Frontal cortex (tissue), 4 donors: ENCODE measurements around the gene SLC1A4. TPM values are rescaled to one million over a fixed set of nuclear protein-coding genes. Genes with fewer than 3 reads are reported as not detected.

Source experiments
- DNase-seq, 2 donors: peaks; one replicate each; pipeline ENCODE4 v3.0.0; 2012; ENCODE audit warnings: low spot score in 2 of 2
- FAIRE-seq: peaks from 2 replicates; lab custom pipeline; 2012; peaks lifted over from hg19 to GRCh38; lab: Jason Lieb, UNC
- small RNA-seq: library from RNA; depleted of rRNA; stranded (forward); fragments of <200 nt; gene quantifications from one replicate; pipeline ENCODE3, GENCODE V24; 2014
- total RNA-seq: library from RNA; depleted of rRNA; stranded (reverse); fragments of >200 nt; gene quantifications from one replicate; pipeline ENCODE4 v1.2.3, GENCODE V29; 2014
- donor health status: control.
- donor health status: control.
- donor health status: control.

The SLC1A4 gene
- total RNA-seq, 1 donor from 2014 or later: 55.0 TPM

- DNase-seq (peak; percentile 36 to 49), FAIRE-seq (no peak)
These were observed 75.7 kb downstream of the SLC1A4 start for GRCh38 chr2:65064728-65065552.

DNA sequence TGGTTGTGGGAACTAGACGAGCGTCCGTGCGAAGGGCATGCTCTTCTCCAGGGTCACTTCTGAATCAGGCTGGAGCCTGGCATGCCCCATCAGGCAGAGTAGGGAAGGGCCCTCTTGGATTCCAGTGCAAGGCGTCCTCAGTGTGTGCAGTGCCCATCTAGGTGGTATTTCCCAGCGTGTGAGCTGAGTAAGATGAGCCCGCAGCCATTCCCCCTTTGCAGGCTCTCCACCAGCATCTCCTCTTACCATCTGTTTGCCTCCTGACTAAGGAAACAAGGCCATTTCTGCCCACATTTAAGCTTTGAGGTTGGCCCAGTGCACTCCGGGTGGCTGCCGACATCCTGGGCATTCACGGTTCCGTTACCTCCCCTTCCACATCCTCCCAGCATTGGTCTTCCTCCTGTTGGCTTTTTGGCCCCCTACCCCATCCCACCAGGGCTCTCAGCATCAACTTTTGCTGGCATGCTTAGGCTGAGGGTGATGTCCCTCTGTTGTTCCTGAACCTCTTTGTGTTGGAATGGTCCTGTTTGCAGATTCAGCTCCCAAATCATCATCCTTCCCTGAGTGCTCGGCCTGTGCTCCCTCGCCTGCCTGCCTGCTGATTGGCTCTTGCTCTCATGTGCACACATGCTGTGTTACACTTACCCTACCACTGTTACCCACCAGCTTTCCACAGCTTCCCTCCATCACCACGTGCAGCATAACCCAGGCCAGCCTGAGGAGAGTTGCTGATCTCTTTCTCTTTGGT lies 78.8 kb downstream of the SLC1A4 start:
- DNase-seq (no peak), FAIRE-seq (no peak)

DNA sequence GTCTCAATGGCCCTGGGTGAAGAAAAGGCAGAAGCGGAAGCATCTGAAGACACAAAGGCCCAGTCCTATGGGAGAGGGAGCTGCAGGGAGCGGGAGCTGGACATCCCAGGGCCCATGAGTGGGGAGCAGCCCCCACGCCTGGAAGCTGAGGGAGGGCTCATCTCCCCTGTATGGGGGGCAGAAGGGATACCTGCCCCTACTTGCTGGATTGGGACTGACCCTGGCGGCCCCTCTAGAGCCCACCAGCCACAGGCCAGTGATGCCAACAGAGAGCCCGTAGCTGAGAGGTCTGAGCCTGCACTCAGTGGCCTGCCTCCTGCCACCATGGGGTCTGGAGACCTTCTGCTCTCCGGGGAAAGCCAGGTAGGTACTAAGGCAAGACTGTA lies 80.2 kb downstream of the SLC1A4 start:
- FAIRE-seq (no peak), DNase-seq (no peak)

GRCh38 chr2:65070172-65070830 lies 81.1 kb downstream of the SLC1A4 start:
- peak in 1 of 2 donors; percentile 37 for DNase-seq

GRCh38 chr2:65070856-65071255 lies 81.7 kb downstream of the SLC1A4 start:
- FAIRE-seq (no peak), DNase-seq (no peak)

More at GRCh38 chr2:65070172-65070830, 81.1 kb downstream of the SLC1A4 start:
- FAIRE-seq: no peak

- no peak for DNase-seq
These were observed 82.4 kb downstream of the SLC1A4 start for GRCh38 chr2:65071499-65072180.

DNA sequence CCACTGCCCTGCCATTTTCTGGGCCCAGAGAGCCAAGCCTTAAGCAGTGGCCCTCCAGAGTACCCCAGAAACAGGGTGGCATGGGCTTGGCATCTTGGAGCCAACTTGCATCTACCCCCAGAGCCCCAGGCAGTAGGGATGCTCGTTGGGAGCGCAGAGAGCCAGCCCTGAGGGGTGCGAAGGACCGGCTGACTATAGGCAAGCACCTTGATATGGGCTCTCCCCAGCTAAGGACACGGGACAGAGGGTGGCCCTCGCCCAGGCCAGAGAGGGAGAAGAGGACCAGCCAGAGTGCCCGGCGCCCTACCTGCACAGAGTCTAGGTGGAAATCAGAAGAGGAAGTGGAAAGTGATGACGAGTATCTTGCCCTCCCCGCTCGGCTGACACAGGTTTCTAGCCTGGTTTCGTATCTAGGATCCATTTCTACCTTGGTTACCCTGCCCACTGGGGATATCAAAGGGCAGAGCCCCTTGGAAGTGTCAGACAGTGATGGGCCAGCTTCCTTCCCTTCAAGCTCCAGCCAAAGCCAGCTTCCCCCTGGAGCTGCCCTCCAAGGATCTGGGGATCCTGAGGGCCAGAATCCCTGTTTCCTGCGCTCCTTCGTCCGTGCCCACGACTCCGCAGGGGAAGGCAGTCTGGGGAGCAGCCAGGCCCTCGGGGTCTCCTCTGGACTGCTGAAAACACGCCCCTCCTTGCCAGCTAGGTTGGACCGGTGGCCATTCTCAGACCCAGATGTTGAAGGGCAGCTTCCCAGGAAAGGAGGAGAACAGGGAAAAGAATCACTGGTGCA lies 83.2 kb downstream of the SLC1A4 start:
- DNase-seq (no peak), FAIRE-seq (no peak)

More at GRCh38 chr2:65071499-65072180, 82.4 kb downstream of the SLC1A4 start:
- no peak for FAIRE-seq

Small RNA genes lying within 50 kb of the gene (small RNA-seq; reads per million reads assigned to genes)
- gene RNU6-548P: not detected

Other genes starting within 250 kb of the SLC1A4 start
- 46.5 TPM for gene CEP68, start 67.0 kb downstream of the SLC1A4 start, total RNA-seq
- 101 TPM for gene RAB1A, start 140.7 kb downstream of the SLC1A4 start, total RNA-seq
- 112 TPM for gene ACTR2, start 238.4 kb downstream of the SLC1A4 start, total RNA-seq